Measurements from ENCODE around the gene CRTC1. TPM values are rescaled to one million over a fixed set of nuclear protein-coding genes. Genes with fewer than 3 reads are reported as not detected.
"Not testable (repeated sequence)": the region's sequence is repeated elsewhere in the genome, so short reads cannot be mapped to it uniquely, and the experiment has no call there.

Gene CRTC1
- total RNA-seq, 4 donors from 2014 or later: 1.8 to 3.6 (median 2.1) TPM

DNA sequence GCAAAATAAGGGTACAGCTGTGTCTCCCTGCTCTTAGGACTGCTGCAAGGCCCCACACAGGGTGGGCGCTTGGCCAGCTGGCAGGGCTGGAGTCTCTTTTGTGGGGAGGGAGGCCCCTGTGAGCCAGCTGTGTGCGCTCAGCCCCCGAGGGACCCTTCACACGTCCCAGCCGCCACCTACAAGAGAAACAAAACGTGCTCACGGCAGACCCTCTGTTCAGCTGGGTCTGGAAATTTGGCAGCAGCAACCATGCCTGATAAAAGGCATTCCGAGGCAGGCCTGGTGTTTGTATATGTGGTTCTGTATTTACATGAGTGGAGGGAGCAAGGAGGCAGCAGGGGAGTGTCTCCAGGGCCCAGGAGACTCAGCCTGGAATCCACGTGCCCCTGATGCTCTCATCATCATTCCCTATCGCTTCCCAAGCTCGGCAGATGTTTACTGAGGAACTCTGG is 49.7 kb downstream of the CRTC1 start:
- Histone ChIP-seq H3K4me3 (no peak overlapping the region), H3K27me3 (no peaks in the 10 kb centered on the region), H3K36me3 (no peaks in the 10 kb centered on the region), H3K9me3 (no peaks in the 10 kb centered on the region), H3K4me1 (peaks cover 0 to 18% (median 3%) of the 10 kb centered on the region in 3 donors), H3K27ac (no peak overlapping the region)
- TF ChIP-seq POLR2A (IDR thresholded peaks at IDR 0.05): no peak
- TF ChIP-seq, protein P1, sequence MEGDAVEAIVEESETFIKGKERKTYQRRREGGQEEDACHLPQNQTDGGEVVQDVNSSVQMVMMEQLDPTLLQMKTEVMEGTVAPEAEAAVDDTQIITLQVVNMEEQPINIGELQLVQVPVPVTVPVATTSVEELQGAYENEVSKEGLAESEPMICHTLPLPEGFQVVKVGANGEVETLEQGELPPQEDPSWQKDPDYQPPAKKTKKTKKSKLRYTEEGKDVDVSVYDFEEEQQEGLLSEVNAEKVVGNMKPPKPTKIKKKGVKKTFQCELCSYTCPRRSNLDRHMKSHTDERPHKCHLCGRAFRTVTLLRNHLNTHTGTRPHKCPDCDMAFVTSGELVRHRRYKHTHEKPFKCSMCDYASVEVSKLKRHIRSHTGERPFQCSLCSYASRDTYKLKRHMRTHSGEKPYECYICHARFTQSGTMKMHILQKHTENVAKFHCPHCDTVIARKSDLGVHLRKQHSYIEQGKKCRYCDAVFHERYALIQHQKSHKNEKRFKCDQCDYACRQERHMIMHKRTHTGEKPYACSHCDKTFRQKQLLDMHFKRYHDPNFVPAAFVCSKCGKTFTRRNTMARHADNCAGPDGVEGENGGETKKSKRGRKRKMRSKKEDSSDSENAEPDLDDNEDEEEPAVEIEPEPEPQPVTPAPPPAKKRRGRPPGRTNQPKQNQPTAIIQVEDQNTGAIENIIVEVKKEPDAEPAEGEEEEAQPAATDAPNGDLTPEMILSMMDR (IDR thresholded peaks at IDR 0.05): no peak
- intact Hi-C loops (cut with DNase I): no loop called here
- DNase-seq: no peak
- 50 to 73% methylated on average over 5 to 8 of the region's 11 CpGs for WGBS, 2 donors

DNA sequence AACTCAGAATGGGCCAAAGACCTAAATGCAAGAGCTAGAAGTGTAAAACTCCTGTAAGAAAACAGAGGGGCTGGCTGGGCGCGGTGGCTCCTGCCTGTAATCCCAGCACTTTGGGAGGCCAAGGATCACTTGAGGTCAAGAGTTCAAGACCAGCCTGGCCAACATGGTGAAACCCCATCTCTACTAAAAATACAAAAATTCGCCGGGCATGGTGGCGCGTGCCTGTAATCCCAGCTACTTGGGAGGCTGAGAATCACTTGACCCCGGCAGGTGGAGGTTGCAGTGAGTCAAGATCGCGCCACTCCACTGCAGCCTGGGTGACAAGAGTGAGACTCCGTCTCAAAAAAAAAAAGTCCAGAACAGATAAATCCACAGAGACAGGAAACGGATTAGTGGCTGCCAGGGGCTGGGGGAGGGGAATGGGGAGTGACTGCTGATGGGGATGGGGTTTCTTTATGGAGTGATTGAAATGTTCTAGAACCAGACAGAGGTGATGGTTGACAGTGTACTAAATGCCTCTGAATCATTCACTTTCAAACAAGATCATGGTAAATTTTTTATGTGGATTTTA is 50.4 kb downstream of the CRTC1 start:
- intact Hi-C loops (cut with DNase I); H3K36me3 ChIP-seq; DNase-seq; H3K27ac ChIP-seq; H3K4me3 ChIP-seq; H3K9me3 ChIP-seq; H3K27me3 ChIP-seq: not testable (repeated sequence)
- 79 to 91% methylated on average over 4 to 7 of the region's 11 CpGs for WGBS, 2 donors
- peaks cover 0 to 18% (median 3%) of the 10 kb centered on the region in 3 donors for H3K4me1 ChIP-seq

DNA sequence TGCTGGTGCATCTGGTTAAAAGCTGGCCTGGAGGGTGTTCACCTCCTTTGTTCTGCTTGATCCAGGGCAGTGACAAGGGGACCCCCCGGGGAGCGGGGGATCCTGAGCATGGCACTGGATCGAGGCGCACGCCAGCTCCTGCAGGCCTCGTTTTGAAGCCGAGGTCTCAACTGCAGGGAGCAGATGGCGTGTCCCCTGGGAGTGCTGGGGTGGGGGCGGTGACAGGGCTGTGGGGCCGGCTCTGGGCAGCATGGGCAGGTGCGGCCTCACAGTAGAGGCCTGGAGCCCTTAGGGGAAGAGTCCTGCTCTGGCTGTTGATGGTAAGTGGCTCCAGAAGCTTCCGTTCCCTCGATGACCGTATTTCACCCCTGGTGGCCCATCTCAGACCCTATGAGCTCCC is 51.8 kb downstream of the CRTC1 start:
- TF ChIP-seq POLR2A (IDR thresholded peaks at IDR 0.05): no peak
- TF ChIP-seq, protein P1 (IDR thresholded peaks at IDR 0.05): no peak
- Histone ChIP-seq H3K27ac (no peak overlapping the region), H3K4me1 (peaks cover 0 to 18% (median 3%) of the 10 kb centered on the region in 3 donors), H3K36me3 (no peaks in the 10 kb centered on the region), H3K4me3 (no peak overlapping the region), H3K9me3 (no peaks in the 10 kb centered on the region), H3K27me3 (no peaks in the 10 kb centered on the region)
- intact Hi-C loops (cut with DNase I): no loop called here
- WGBS, 2 donors: 82 to 94% methylated on average over 4 to 13 of the region's 14 CpGs
- no peak for DNase-seq

DNA sequence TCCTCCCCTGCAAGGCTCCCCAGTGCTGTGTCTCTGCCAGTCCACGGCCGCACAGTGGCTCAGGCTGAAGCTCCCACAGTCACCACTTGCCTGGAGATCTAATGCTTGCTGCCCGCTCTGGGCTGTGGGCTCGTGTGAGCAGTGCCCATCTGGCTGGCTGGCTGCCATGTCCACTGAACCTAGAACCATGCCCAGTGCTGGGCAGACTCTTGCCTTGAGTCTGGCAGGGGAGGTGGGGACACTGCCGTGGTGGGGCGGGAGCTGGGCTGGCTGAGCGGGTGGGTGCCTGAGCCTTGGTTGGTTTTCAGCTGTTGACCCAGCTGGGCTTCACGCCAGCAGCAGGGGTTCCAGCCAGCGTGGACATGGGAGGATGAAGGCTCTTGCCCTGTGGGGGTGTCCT is 52.3 kb downstream of the CRTC1 start:
- Histone ChIP-seq H3K9me3 (no peaks in the 10 kb centered on the region), H3K27me3 (no peaks in the 10 kb centered on the region), H3K36me3 (no peaks in the 10 kb centered on the region), H3K4me1 (peaks cover 0 to 18% (median 3%) of the 10 kb centered on the region in 3 donors), H3K27ac (no peak overlapping the region), H3K4me3 (no peak overlapping the region)
- no peak for TF ChIP-seq POLR2A (IDR thresholded peaks at IDR 0.05)
- TF ChIP-seq, protein P1 (IDR thresholded peaks at IDR 0.05): no peak
- DNase-seq: no peak
- WGBS, 2 donors: 90% methylated on average over 2 to 3 of the region's 9 CpGs
- intact Hi-C loops (cut with DNase I): no loop called here

DNA sequence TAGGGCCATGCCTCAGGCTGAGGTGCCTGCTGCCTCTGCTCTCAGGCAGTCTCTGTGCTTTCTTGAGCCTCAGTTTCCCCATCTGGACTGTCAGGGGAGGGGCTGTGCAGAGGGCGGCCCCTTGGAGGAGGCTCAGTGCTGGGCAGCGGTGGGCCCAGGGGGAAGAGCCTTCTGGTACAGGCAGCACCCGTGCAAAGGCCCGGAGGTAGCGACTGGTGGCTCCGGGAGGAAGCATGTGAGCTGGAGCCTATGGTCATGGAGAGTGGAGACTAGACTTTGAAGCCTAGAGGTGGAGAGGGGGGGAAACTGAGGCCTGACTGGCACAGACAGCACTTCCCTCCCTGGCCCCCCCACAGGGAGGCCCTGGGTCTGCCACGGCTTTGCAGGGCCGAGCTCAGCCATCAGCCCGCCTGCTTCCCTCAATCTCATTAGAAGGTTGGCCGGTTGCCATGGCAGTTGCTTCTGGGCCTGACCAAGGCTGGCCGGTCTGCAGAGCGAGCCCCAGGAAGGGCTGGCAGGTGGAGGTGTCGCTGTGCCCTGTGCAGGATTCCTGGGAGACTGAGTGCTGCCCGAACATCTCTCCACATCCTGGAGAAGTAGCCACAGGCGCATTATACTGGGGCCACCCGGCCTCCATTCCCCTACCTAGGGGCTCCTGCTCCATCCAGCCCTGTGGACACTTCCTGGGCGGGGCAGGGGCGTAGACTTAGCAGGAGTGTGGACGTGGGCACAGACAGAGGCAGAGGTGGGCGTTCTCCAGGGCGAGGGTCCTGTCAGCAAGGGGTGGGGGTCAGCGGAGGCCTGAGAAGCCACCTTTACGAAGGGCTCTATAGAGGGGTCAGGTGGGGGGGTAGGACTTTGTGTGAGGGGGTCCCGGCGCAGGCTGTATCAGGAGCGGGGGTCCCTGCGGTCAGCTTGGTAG is 53.2 kb downstream of the CRTC1 start:
- no peak for TF ChIP-seq POLR2A (IDR thresholded peaks at IDR 0.05)
- TF ChIP-seq, protein P1 (IDR thresholded peaks at IDR 0.05): no peak
- H3K9me3 ChIP-seq: no peaks in the 10 kb centered on the region
- no peak overlapping the region for H3K27ac ChIP-seq
- intact Hi-C loops (cut with DNase I): no loop called here
- peaks cover 0 to 26% (median 8%) of the 10 kb centered on the region in 3 donors for H3K4me1 ChIP-seq
- DNase-seq: no peak
- H3K36me3 ChIP-seq: no peaks in the 10 kb centered on the region
- 84 to 85% methylated on average over 9 to 11 of the region's 27 CpGs for WGBS, 2 donors
- no peaks in the 10 kb centered on the region for H3K27me3 ChIP-seq
- no peak overlapping the region for H3K4me3 ChIP-seq
